ENCODE data around the gene SMYD3.

SMYD3 gene

GRCh38 chr1:245895455-245895959, 611.6 kb downstream of the SMYD3 start:
- no peak for TF ChIP-seq CTCF (IDR thresholded peaks at IDR 0.05; ENCODE audit: borderline replicate concordance, insufficient read depth, low read depth, low read length)
- H3K4me3 ChIP-seq (ENCODE audit: low read depth, low read length) = no peak overlapping the region

DNA sequence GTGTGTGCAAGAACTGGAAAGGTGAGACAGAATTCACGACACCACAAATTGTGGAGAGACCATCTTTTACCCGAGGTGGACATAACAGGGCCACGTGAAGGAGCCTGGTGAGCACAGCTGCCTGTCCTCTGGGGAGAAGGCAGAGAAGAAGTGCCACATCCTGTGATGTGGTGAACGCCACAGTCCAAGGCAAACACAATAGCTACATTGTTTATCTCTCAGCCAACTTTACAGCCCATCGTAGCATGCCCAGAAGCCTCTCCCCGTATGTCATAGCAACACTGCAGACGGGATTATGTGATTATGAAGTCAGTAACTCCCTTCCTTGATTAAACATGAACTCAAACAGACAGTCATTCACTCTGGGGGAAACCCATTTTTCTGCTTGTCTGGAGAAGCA, 612.2 kb downstream of the SMYD3 start:
- no peak for TF ChIP-seq CTCF (IDR thresholded peaks at IDR 0.05; ENCODE audit: borderline replicate concordance, insufficient read depth, low read depth, low read length)
- no peak overlapping the region for H3K4me3 ChIP-seq (ENCODE audit: low read depth, low read length)

GRCh38 chr1:245893025-245893424, 614.1 kb downstream of the SMYD3 start:
- no peak overlapping the region for H3K4me3 ChIP-seq (ENCODE audit: low read depth, low read length)
- no peak for TF ChIP-seq CTCF (IDR thresholded peaks at IDR 0.05; ENCODE audit: borderline replicate concordance, insufficient read depth, low read depth, low read length)

DNA sequence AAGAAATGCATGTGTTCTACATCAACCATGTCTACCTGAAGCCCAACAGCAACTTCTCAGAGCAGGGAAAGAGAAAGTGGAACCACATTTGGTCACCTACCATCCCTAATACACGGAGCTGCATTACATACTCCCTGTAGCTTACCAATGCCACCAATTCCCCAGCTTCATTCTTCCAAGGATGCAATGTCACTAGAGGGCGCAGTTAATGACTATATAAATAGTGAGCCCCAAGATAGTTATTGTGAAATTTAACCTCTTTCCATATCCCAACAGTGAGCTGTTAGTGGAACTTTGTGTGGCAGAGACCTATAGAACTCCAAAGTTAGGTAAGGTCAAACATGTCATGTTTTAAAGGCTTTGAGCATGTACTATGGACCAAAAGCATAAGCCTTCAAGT, 618.3 kb downstream of the SMYD3 start:
- TF ChIP-seq CTCF (IDR thresholded peaks at IDR 0.05; ENCODE audit: borderline replicate concordance, insufficient read depth, low read depth, low read length) = peak; percentile 49; the same call in 1 of the 2 replicates
- no peak overlapping the region for H3K4me3 ChIP-seq (ENCODE audit: low read depth, low read length)

DNA sequence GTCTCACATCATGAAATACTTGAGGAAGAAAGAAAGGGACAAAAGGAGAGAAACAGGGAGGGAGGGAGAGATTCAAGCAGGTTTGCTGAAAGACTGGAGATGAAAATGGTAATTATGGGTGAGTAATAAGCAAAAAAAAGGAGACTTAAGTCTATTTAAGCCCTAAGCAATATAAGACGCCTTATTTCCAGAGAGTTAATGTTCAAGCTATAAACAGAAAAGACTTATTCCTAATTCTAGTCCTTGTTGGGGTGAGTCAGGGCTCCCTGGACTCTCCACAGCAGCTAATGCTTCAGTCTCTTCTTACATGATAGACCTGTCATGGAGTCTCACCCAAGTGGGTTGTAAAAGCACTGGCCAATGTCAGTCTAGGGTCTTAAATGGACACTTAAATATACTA, 619.2 kb downstream of the SMYD3 start:
- TF ChIP-seq CTCF (IDR thresholded peaks at IDR 0.05; ENCODE audit: borderline replicate concordance, insufficient read depth, low read depth, low read length) = no peak

GRCh38 chr1:245881767-245882391, 625.2 kb downstream of the SMYD3 start:
- TF ChIP-seq CTCF (IDR thresholded peaks at IDR 0.05; ENCODE audit: borderline replicate concordance, insufficient read depth, low read depth, low read length) = no peak

More for the DNA sequence above, 619.2 kb downstream of the SMYD3 start:
- H3K4me3 ChIP-seq (ENCODE audit: low read depth, low read length) = no peak overlapping the region

GRCh38 chr1:245880754-245881403, 626.2 kb downstream of the SMYD3 start:
- no peak for TF ChIP-seq CTCF (IDR thresholded peaks at IDR 0.05; ENCODE audit: borderline replicate concordance, insufficient read depth, low read depth, low read length)
- no peak overlapping the region for H3K4me3 ChIP-seq (ENCODE audit: low read depth, low read length)

More at GRCh38 chr1:245881767-245882391, 625.2 kb downstream of the SMYD3 start:
- H3K4me3 ChIP-seq (ENCODE audit: low read depth, low read length) = no peak overlapping the region
